NCI-H1930 (cell line): ENCODE data around the gene HOTAIR.

Experiments
- DNase-seq, 2 experiments: peaks; one replicate each; lab custom pipeline; 2025; lab: John Stamatoyannopoulos, UW

Gene HOTAIR

DNA sequence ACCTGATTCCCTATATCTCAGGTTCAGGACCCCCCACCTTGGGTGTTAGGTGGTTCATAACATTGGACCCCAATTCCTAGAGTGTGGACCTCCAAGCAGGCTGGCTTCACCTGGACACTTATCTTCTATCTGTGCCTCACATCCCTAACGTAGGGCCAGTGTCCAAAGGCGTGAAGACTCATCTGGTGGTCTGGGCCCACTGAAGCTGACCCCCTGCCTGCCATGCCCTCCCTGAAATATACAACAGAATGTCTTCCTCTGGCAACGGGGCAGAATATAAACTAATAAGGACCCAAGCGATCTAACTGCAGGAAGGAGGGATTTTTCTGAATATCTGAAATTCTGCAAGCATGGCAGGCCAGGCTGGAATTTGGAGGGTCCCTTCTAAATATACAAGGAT is 30.5 kb downstream of the HOTAIR start:
- no peak for DNase-seq

DNA sequence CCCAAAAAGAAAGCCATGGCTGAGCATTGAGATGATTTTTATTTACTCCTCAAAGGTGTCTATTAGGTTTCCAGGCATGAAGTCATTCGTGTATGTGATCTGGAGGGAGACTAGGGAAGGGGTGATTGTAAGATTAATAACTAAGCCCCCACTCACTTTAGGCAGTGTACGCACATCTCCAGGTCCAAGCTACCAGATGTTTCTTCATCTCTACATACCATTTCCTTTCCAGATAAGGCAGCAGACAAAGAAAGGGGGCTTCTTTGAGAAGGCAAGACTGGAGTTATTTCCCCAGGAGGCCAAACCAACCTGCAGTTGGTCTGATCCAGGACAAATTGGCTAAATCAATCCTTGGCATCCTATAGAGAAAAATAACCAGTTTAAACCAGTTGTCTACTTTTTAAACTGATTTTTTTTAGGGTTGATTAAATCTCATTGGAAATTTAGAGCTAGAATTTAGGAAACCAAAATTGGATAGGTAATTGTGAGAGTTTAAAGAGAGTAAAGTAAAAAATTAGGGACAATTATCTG is 32.2 kb downstream of the HOTAIR start:
- DNase-seq: no peak

DNA sequence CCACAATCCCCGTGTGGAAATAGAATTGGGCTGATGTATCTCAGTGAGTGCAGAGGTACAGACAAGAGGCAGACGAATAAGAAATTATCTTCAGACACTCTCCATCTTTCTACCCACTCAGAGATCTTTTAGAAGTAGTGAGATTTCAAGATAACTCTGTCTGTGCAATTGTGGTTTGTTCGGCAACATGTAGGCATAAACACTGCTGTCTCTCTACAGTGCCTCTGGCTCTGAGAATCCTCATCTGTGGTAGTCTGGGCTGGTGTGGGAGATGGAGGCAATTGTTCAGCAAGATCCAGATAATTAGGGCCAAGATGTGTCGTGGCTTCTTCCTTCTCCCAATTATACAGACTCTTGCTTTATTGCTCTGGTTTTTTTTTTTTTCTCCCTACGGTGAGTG is 33.0 kb downstream of the HOTAIR start:
- no peak for DNase-seq

- no peak for DNase-seq
Measured at GRCh38 chr12:53941187-53941586, 33.6 kb downstream of the HOTAIR start.

DNA sequence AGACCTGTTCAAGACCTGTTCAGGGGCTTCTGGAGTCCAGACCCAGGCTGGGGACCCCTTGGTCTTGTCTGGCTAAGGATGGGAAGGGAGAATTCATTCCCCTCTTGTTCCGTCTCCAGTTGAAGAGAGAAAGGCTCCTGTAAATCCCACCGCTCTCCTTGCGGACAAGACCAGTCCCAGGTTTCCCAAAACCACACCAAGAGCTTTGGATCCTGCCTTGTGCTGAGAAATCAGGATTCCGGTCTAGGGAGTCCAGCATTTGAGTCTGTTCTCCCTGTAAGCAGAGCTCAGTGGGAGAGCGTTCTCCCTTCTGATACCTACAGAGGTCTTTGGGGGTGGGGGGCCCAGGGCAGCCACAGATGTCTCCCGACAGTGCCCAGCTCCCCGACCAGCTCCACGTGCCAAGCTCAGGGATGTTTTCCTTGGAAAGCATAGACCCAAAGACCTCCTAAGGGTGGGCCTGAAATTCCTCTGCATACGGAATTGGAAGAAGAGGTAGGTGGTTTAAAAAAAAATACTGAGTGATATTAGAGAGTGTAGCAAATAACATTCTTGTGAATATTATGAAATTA is 34.2 kb downstream of the HOTAIR start:
- no peak for DNase-seq

DNA sequence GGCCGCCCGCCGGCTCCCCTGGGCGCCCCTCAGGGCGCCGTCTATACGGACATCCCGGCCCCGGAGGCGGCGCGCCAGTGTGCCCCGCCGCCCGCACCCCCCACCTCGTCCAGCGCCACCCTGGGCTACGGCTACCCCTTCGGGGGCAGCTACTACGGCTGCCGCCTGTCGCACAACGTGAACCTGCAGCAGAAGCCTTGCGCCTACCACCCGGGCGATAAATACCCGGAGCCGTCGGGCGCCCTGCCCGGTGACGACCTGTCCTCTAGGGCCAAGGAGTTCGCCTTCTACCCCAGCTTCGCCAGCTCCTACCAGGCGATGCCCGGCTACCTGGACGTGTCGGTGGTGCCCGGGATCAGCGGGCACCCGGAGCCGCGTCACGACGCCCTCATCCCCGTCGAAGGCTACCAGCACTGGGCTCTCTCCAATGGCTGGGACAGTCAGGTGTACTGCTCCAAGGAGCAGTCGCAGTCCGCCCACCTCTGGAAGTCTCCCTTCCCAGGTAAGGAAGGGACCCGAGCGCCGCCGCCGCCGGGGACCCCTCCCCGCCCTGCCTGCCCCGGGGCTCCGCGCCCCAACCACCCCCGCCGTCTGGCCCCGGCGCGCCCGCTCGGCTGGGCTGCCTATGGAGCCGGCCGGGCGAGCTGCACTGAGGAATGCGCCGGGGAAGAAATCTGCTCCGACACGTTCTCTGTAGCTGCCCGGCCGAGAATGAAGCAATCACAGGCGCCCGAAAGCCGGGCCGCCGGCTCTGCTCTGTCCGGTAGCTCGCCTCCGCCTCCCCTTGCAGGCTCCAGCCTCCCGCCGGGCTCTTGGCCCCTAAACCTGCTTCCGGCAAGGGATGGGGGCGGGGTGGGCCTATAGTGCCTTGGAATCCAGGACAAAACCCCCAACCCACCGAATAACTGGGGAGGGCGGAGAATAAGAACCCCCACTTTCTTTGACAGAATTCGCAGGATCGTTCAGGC is 35.3 kb downstream of the HOTAIR start:
- DNase-seq: no peak

DNA sequence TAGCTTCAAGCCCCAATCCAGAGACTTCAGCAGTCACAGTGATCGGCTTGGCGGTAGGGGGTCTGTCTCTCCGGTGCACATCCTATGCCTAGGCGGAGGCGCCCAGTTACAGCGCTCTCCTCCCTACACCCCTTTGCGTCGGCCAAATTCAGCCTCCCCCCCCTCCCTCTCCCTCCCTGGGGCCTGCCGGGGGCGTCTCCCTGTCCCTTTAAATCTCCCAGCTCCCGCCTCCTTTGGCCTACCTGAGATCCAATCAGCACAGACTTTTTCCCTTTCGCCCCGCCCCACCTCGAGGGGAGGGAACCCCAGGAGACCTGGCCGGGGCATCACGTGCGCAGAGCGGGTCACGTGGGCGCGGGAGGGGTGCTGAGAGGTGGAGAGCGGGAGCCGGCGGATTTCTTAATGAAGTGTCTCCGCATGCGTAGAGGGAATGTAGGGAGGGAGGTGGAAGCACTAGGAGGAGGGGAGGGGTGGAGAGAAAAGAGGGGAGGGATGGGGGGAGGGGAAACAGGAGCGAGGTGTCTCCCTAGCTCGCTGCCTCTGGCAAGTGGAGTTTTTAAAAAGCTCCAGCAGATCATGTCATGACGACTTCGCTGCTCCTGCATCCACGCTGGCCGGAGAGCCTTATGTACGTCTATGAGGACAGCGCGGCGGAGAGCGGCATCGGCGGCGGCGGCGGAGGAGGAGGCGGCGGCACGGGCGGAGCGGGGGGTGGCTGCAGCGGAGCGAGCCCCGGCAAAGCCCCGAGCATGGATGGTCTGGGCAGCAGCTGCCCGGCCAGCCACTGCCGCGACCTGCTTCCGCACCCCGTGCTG is 36.2 kb downstream of the HOTAIR start, which contains the start of gene HOXC13:
Gene HOXC13 (plus strand): TSS at position 506 of the 815 bp plus-strand sequence. CDS start 76 bp downstream, at position 582.
- peak; percentile 84 to 85 for DNase-seq

DNA sequence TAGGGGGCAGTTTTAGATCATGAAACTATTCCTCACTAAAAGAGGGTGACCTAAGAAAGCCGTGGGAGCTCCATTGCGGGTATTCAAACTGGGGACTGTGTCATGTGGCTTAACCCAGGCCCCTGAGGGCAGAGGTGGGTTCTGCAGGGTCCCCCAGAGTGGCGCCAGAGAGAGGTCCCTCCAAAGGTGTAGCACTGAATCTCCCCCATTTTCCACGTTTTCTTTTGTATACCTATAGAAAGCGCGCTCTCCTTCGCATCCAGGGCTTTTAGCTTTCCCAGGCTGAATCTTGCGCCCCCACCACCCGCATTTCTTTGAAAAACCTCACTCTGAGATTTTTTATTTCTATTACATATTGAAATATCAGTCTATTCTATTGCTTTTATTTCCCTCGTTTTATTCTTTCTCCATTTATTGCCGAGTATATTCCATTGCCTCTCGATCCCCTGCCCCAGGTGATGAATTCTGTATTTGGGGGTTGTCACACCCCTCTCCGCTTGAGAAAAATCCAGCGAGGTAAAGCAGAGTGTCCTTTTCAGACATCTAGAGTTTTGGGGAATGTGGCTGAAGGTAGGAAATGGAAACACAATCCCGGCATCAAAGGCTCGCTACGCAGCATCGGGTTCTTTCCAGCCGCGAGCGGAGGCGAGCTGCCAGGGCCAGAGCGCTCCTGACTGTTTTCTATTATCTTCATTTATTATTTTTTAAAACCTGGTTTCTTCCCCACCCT is 37.0 kb downstream of the HOTAIR start:
- DNase-seq: no peak

DNA sequence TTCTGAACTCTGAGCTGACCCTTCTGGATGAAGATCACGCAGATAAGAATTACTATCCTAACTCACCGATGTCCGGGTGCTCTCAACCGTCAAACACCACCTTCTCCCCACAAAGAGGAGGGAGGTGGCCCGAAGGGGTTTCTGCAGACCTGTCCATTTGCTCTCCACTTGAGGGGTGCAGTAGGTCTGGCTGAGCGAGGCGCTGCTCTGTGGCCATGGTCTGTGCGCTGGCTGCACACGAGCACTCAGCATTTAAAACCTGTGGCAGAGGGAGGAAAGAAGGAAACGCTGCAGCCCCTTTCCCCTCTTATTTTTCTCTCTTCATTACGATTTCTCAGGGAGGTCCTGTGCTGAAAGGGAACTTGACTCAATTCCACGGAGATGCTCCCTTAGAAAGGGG is 37.7 kb downstream of the HOTAIR start:
- DNase-seq: no peak

- DNase-seq: no peak
Measured at GRCh38 chr12:53935383-53936341, 39.1 kb downstream of the HOTAIR start.

DNA sequence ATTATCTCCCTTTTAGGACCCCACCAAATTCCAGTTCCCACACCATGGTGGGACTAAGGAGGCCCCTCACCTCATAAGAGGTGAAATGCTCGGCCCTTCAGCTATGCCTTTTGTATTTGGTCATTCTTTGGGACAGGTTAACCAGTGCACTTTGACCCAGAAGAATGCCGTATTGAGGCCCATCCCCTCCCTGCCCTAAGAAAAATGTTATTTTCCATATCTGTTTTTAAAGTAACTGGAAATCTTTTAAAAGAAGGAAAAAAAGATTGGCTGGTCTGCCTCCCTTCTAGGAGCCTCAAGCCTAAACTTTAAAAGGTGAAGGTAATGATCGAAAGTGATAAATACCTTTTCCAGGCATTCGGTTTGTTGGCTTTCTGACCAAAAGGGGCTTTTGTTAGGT is 41.8 kb downstream of the HOTAIR start:
- no peak for DNase-seq

DNA sequence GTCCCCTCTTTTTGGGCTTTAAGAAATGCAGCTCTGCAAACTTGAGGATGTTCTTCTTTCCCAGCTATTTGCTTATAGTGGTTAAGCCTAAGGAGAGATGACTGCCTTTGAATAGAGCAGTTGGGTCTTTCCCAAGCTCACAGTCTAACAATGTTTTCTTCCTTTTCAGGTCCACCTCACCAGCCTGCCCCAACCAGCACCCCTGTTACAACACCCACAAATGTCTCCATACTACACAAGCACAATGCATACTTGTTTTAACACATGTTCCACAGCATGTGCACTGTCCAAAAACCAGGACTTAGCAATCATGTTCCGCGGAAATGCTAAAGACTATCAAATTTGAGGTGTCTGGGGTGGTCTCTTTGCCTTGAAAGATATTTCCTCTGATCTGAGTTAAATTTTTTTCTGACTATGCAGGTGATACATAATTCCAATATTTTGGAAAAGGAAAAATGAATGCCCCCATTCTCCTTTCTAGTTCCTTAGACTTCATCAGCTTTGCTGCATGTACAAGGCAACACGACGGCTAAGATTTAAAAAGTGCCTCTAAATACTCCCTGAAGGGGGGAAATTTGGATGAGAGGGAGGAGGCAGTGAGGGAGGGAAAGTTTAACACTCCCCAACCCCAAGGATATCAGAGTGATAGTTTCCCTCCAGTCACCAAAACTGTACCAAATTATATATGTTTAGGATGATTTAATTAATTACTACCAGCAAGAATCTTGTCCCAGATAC is 42.7 kb downstream of the HOTAIR start:
- DNase-seq: no peak

DNA sequence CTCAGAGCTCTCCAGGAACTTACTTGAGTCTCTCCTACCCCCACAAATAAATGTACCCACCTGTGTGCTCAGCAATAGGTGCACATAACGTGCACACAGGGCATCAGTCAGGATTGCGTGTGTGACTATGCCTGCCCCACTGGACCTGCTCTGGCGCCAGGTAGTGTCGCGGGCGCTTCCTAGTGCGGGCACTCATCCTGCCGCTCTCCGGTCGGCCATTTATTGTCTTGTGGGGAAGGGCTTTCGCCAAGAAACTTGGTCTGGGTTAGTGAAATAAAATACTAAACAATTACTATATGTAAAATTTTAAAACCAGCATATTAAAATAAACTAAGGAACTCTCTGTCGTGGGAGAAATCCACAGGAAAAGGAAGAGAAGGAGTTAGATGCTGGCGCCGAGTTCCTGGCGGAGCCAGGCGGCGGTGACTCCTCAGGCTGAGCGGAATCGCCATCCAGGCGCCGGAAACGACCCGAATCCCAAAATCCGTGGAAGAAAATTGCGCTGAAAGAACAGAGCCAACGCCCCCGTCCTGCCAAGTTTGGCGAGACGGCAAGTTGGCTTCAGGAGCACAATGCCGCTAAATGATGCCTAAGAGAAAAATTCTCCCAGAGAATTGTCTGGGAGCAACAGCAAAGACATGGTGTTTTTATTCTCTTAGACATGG is 44.0 kb downstream of the HOTAIR start:
- no peak for DNase-seq

- no peak for DNase-seq
Measured at GRCh38 chr12:53929527-53929926, 45.2 kb downstream of the HOTAIR start.

DNA sequence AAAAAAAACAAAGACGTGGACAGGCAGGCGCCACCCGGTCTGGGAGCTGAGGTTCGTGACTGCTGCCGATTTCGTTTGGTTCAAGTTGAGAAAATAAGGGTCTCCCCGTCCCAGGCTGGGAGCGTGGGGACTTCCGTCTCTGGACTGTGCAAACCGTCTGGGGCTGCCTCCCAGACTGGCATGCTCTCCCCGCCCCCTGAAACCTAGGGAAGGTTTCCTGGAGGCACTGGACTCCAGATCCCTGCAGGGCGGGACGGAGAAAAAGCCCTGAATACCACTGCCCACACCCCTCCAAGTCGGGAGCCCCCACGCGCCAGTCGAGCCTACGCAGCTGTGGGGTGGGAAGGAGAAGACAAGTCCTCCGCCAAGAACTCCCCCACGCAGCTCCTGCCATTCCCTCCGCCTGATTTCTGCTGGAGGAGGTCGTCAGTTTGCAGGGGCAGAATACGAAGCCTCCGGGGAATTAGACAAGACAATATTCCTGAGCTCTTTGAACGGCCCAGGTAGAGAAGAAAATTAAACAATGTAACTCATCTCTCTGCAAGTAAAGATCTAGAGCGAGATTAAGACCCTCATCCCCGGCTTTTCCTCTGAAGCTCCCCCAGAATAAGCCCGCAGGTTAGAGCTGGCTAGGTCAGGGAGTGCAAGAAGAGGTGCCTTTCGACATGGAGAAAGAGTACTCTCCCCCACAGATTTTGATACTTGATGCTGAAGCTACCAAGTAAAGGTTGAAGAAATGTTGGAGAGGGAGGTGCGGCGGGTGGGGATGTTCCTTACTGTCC is 46.5 kb downstream of the HOTAIR start:
- DNase-seq: no peak

GRCh38 chr12:53927220-53928029 is 47.3 kb downstream of the HOTAIR start:
- no peak for DNase-seq
